Thyroid gland (tissue), 4 donors: Measurements from ENCODE around the gene STARD10.
"Not testable (repeated sequence)": the region's sequence is repeated elsewhere in the genome, so short reads cannot be mapped to it uniquely, and the experiment has no call there.

Experiments used
- POLR2A ChIP-seq, 2 donors: fragments of 450-650 bp; IDR thresholded peaks; one replicate each; pipeline ENCODE4 v1.6.1; 2017; ENCODE audit warnings: antibody characterized with exemption in 2 of 2, mild to moderate bottlenecking in 2 of 2, moderate library complexity in 1 of 2
- TF ChIP-seq, protein P1 (sequence below), 6 experiments: fragments of 200-600 bp in 3 of 6; fragments of 450-650 bp in 3 of 6; sonication (generic) in 3 of 6; IDR thresholded peaks; one replicate each; pipeline ENCODE4 v1.5.1; 2016 to 2019; ENCODE audit warnings: antibody characterized with exemption in 6 of 6, mild to moderate bottlenecking in 2 of 6, inconsistent platforms in 1 of 6, moderate library complexity in 1 of 6

GRCh38 chr11:72811686-72812085 is 17.8 kb upstream of the STARD10 start:
- TF ChIP-seq, protein P1, sequence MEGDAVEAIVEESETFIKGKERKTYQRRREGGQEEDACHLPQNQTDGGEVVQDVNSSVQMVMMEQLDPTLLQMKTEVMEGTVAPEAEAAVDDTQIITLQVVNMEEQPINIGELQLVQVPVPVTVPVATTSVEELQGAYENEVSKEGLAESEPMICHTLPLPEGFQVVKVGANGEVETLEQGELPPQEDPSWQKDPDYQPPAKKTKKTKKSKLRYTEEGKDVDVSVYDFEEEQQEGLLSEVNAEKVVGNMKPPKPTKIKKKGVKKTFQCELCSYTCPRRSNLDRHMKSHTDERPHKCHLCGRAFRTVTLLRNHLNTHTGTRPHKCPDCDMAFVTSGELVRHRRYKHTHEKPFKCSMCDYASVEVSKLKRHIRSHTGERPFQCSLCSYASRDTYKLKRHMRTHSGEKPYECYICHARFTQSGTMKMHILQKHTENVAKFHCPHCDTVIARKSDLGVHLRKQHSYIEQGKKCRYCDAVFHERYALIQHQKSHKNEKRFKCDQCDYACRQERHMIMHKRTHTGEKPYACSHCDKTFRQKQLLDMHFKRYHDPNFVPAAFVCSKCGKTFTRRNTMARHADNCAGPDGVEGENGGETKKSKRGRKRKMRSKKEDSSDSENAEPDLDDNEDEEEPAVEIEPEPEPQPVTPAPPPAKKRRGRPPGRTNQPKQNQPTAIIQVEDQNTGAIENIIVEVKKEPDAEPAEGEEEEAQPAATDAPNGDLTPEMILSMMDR (IDR thresholded peaks at IDR 0.05), result not testable (repeated sequence)
- not testable (repeated sequence) for TF ChIP-seq POLR2A (IDR thresholded peaks at IDR 0.05)
